PC-9 (cell line): ENCODE results near the gene MUC13. TPM values are rescaled to one million over a fixed set of nuclear protein-coding genes. Genes with fewer than 3 reads are reported as not detected.

Source experiments
- BruUV-seq: library from RNA; stranded (reverse); fragments of 400-500 nt; replicated peaks from 2 replicates; lab custom pipeline; 2021; lab: Mats Ljungman, UMichigan
- CTCF ChIA-PET: fragments of 300-600 bp; sonication (Branson Sonifier 250); formaldehyde crosslinking; loops from one replicate; lab custom pipeline; 2022; ENCODE audit warnings: antibody characterized with exemption; lab: Charles Lee
- POLR2A ChIA-PET: fragments of 300-600 bp; sonication (Branson Sonifier 250); formaldehyde crosslinking; loops from one replicate; lab custom pipeline; 2022; ENCODE audit warnings: antibody characterized with exemption; ENCODE audit not compliant: unreplicated experiment; lab: Charles Lee
- DNase-seq, 2 experiments: peaks; one replicate each; pipeline versions ENCODE4 v3.0.0 to v3.0.0-alpha.2; 2015 to 2022; ENCODE audit warnings: mixed read lengths in 1 of 2
- H2AFZ ChIP-seq: fragments of 200-600 bp; sonication (generic); 2 replicates; pipeline ENCODE4 v1.8.1; 2017; ENCODE audit warnings: antibody characterized with exemption
- H3F3A ChIP-seq: fragments of 200-600 bp; sonication (generic); 2 replicates; pipeline ENCODE4 v1.8.1; 2017; ENCODE audit warnings: antibody characterized with exemption, mild to moderate bottlenecking, low read depth; ENCODE audit not compliant: insufficient read depth
- H3K27ac ChIP-seq: fragments of 200-600 bp; sonication (generic); 2 replicates; pipeline ENCODE4 v1.6.1; 2016; ENCODE audit warnings: mixed run types
- H3K27me3 ChIP-seq: fragments of 200-600 bp; sonication (generic); 2 replicates; pipeline ENCODE4 v1.6.1; 2016; ENCODE audit warnings: low read depth, mixed run types; ENCODE audit not compliant: insufficient read depth
- H3K36me3 ChIP-seq: fragments of 200-600 bp; sonication (generic); 2 replicates; pipeline ENCODE4 v1.6.1; 2016; ENCODE audit warnings: low read depth, mixed run types
- H3K4me1 ChIP-seq: fragments of 200-600 bp; sonication (generic); replicated peaks from 2 replicates; pipeline ENCODE4 v1.6.1; 2016; ENCODE audit warnings: mixed run types; ENCODE audit not compliant: insufficient read depth
- H3K4me2 ChIP-seq: fragments of 200-600 bp; sonication (generic); 2 replicates; pipeline ENCODE4 v1.6.1; 2017; ENCODE audit warnings: mixed run types
- H3K4me3 ChIP-seq: fragments of 200-600 bp; sonication (generic); 2 replicates; pipeline ENCODE4 v1.6.1; 2016; ENCODE audit warnings: mixed run types
- H3K79me2 ChIP-seq: fragments of 200-600 bp; sonication (generic); 2 replicates; pipeline ENCODE4 v1.6.1; 2017; ENCODE audit warnings: low read depth, mixed run types
- H3K9me2 ChIP-seq: fragments of 200-600 bp; sonication (generic); 2 replicates; pipeline ENCODE4 v1.8.1; 2017; ENCODE audit warnings: mild to moderate bottlenecking; ENCODE audit not compliant: insufficient read depth
- H3K9me3 ChIP-seq: fragments of 200-600 bp; sonication (generic); 2 replicates; pipeline ENCODE4 v1.8.1; 2016; ENCODE audit warnings: low read depth; ENCODE audit not compliant: insufficient read depth
- H4K20me1 ChIP-seq: fragments of 200-600 bp; sonication (generic); 2 replicates; pipeline ENCODE4 v1.8.1; 2017; ENCODE audit not compliant: insufficient read depth
- EZH2 ChIP-seq: fragments of 200-600 bp; sonication (generic); IDR thresholded peaks from 2 replicates; pipeline ENCODE4 v1.8.0; 2017; ENCODE audit warnings: antibody characterized with exemption, low read depth
- intact Hi-C: fragments of 100-400 bp; cut with micrococcal nuclease; formaldehyde crosslinking; loops from one replicate; pipeline ENCODE4 v1.10.0; 2022; ENCODE audit not compliant: unreplicated experiment
- total RNA-seq: library from RNA; stranded (reverse); gene quantifications from 2 replicates; pipeline ENCODE4 v1.2.3, GENCODE V29; 2021
- TF ChIP-seq, protein P1 (sequence below): fragments of 200-600 bp; sonication (generic); conservative IDR thresholded peaks from 2 replicates; pipeline ENCODE4 v1.6.1; 2017; ENCODE audit warnings: mixed run types, antibody characterized with exemption, mild to moderate bottlenecking, moderate library complexity

Gene MUC13
- total RNA-seq, 1 experiment from 2014 or later: not detected

DNA sequence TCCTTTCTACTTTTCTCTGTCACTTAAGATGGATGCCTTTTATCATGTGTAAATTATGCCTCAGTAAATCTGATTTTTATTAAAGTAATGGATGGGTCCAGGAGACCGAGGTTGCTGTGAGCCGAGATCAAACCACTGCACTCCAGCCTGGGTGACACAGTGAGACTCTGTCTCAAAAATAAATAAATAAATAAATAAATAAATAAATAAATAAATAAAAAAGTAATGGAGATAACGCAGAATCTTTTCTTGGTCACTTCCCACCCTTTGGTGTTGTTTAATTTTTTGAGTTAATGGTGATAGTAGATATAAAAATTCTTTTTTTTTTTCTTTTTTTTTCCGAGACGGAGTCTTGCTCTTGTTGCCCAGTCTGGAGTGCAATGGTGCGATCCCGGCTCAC lies 44.1 kb upstream of the MUC13 start:
- Histone ChIP-seq H3K27me3 (no peaks in the 10 kb centered on the region), H4K20me1 (no peaks in the 10 kb centered on the region), H3K9me3 (no peaks in the 10 kb centered on the region), H3K79me2 (no peaks in the 10 kb centered on the region), H3K27ac (no peak overlapping the region), H3K4me3 (no peak overlapping the region), H3F3A (no peaks in the 10 kb centered on the region), H3K4me1 (no peaks in the 10 kb centered on the region), H2AFZ (no peak overlapping the region), H3K4me2 (no peak overlapping the region), H3K9me2 (no peaks in the 10 kb centered on the region), H3K36me3 (no peaks in the 10 kb centered on the region)
- ChIA-PET POLR2A (no interaction called here), CTCF (no interaction called here)
- no TSS peak for BruUV-seq
- no peak for DNase-seq
- no peak for TF ChIP-seq EZH2
- TF ChIP-seq, protein P1, sequence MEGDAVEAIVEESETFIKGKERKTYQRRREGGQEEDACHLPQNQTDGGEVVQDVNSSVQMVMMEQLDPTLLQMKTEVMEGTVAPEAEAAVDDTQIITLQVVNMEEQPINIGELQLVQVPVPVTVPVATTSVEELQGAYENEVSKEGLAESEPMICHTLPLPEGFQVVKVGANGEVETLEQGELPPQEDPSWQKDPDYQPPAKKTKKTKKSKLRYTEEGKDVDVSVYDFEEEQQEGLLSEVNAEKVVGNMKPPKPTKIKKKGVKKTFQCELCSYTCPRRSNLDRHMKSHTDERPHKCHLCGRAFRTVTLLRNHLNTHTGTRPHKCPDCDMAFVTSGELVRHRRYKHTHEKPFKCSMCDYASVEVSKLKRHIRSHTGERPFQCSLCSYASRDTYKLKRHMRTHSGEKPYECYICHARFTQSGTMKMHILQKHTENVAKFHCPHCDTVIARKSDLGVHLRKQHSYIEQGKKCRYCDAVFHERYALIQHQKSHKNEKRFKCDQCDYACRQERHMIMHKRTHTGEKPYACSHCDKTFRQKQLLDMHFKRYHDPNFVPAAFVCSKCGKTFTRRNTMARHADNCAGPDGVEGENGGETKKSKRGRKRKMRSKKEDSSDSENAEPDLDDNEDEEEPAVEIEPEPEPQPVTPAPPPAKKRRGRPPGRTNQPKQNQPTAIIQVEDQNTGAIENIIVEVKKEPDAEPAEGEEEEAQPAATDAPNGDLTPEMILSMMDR: no peak
- intact Hi-C loops: no loop called here

DNA sequence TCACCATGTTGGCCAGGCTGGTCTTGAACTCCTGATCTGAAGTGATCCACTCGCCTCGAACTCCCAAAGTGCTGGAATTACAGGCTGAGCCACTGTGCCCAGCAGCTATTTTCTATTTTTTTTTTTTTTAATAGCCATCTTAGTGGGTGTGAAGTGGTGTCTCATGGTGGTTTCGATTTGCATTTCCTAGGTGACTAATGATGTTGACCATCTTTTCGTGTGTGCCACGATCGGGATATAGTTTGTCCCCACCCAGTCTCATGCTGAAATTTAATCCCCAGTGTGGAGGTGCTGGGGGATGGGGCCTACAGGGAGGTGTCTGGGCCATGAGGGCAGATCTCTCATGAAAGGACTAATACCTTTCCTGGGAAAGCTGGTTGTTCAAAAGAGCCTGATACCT lies 41.8 kb upstream of the MUC13 start:
- Histone ChIP-seq H3K4me2 (no peak overlapping the region), H2AFZ (no peak overlapping the region), H3K27me3 (no peaks in the 10 kb centered on the region), H3F3A (no peaks in the 10 kb centered on the region), H3K9me2 (no peaks in the 10 kb centered on the region), H3K27ac (no peak overlapping the region), H3K4me1 (no peaks in the 10 kb centered on the region), H3K4me3 (no peak overlapping the region), H4K20me1 (no peaks in the 10 kb centered on the region), H3K79me2 (no peaks in the 10 kb centered on the region), H3K9me3 (no peaks in the 10 kb centered on the region), H3K36me3 (no peaks in the 10 kb centered on the region)
- peak; percentile 38 to 42 for DNase-seq
- TF ChIP-seq EZH2: no peak
- TF ChIP-seq, protein P1: no peak
- ChIA-PET CTCF (interaction anchor here (0.6 kb wide), 2 partner anchors 25 to 179 kb away, joined by 3 to 4 read pairs; no protein-coding TSS in a partner anchor), POLR2A (interaction anchor here (0.5 to 0.6 kb wide), 2 partner anchors 141 to 443 kb away, joined by 3 to 6 read pairs; no protein-coding TSS in a partner anchor)
- intact Hi-C loops: no loop called here
- no TSS peak for BruUV-seq

DNA sequence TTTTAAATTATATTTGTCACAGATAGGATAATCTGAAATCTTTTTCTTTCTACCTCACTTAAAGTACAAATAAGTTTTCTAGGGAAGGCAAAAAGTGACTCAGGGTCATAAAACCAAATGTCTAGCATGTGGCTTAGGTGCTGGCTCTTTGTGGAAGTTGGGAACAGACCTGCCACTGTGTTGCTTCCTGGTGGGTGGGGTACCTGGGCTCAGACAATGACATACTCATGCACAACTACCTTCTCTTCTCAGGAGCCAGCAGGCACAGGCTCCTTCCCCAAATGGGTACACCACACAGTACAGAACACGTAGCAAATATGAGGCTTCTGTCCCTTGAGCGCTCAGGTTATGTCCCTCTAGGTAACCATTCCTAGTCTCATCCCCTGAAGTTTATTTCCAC lies 40.1 kb upstream of the MUC13 start:
- H3K36me3 ChIP-seq: no peaks in the 10 kb centered on the region
- TF ChIP-seq EZH2: no peak
- TF ChIP-seq, protein P1: no peak
- CTCF ChIA-PET: no interaction called here

More for the DNA sequence above, 40.1 kb upstream of the MUC13 start:
- Histone ChIP-seq H3K9me2 (no peaks in the 10 kb centered on the region), H3K9me3 (no peaks in the 10 kb centered on the region), H3F3A (no peaks in the 10 kb centered on the region), H3K27ac (no peak overlapping the region), H3K4me2 (no peak overlapping the region), H3K4me3 (no peak overlapping the region), H4K20me1 (no peaks in the 10 kb centered on the region), H2AFZ (no peak overlapping the region), H3K4me1 (no peaks in the 10 kb centered on the region), H3K79me2 (no peaks in the 10 kb centered on the region), H3K27me3 (no peaks in the 10 kb centered on the region)
- POLR2A ChIA-PET: no interaction called here
- DNase-seq: no peak
- intact Hi-C loops: no loop called here
- BruUV-seq: no TSS peak
